Measurements from ENCODE around the gene PROK1.

The PROK1 gene

GRCh38 chr1:110441888-110442287, 9.1 kb upstream of the PROK1 start:
- H3K27me3 Mint-ChIP-seq: peaks cover 3% of the 10 kb centered on the region
- no peaks in the 10 kb centered on the region for H3K9me3 Mint-ChIP-seq
- no peak overlapping the region for H3K27ac Mint-ChIP-seq
- H3K36me3 Mint-ChIP-seq (ENCODE audit: low read depth): no peaks in the 10 kb centered on the region
- intact Hi-C loops (cut with micrococcal nuclease): no loop called here
- H3K4me1 Mint-ChIP-seq (ENCODE audit: low read depth): peaks cover 24% of the 10 kb centered on the region
- H3K4me3 Mint-ChIP-seq: no peak overlapping the region

GRCh38 chr1:110443451-110443850, 7.5 kb upstream of the PROK1 start:
- Mint-ChIP-seq H3K27ac (no peak overlapping the region), H3K27me3 (peaks cover 6% of the 10 kb centered on the region), H3K4me3 (no peak overlapping the region), H3K4me1 (ENCODE audit: low read depth) (peaks cover 18% of the 10 kb centered on the region), H3K9me3 (no peaks in the 10 kb centered on the region), H3K36me3 (ENCODE audit: low read depth) (no peaks in the 10 kb centered on the region)
- intact Hi-C loops (cut with micrococcal nuclease): no loop called here

- Mint-ChIP-seq H3K4me3 (no peak overlapping the region), H3K27me3 (peaks cover 7% of the 10 kb centered on the region), H3K4me1 (ENCODE audit: low read depth) (peaks cover 18% of the 10 kb centered on the region), H3K36me3 (ENCODE audit: low read depth) (no peaks in the 10 kb centered on the region), H3K27ac (no peak overlapping the region), H3K9me3 (no peaks in the 10 kb centered on the region)
- intact Hi-C loops (cut with micrococcal nuclease): no loop called here
Observed at GRCh38 chr1:110444561-110444960, 6.4 kb upstream of the PROK1 start.

- Mint-ChIP-seq H3K4me3 (no peak overlapping the region), H3K27ac (no peak overlapping the region), H3K9me3 (no peaks in the 10 kb centered on the region), H3K36me3 (ENCODE audit: low read depth) (no peaks in the 10 kb centered on the region), H3K4me1 (ENCODE audit: low read depth) (no peaks in the 10 kb centered on the region), H3K27me3 (peaks cover 14% of the 10 kb centered on the region)
- intact Hi-C loops (cut with micrococcal nuclease): no loop called here
Observed at GRCh38 chr1:110449661-110450651, 993 bp upstream of the PROK1 start.

GRCh38 chr1:110452330-110452729, 1.4 kb downstream of the PROK1 start:
- no peak overlapping the region for H3K4me3 Mint-ChIP-seq
- no peaks in the 10 kb centered on the region for H3K36me3 Mint-ChIP-seq (ENCODE audit: low read depth)
- intact Hi-C loops (cut with micrococcal nuclease): no loop called here
- H3K4me1 Mint-ChIP-seq (ENCODE audit: low read depth): no peaks in the 10 kb centered on the region
- peaks cover 14% of the 10 kb centered on the region for H3K27me3 Mint-ChIP-seq
- no peak overlapping the region for H3K27ac Mint-ChIP-seq
- H3K9me3 Mint-ChIP-seq: no peaks in the 10 kb centered on the region

GRCh38 chr1:110453829-110454228, 2.9 kb downstream of the PROK1 start:
- H3K27me3 Mint-ChIP-seq: peaks cover 11% of the 10 kb centered on the region
- no peaks in the 10 kb centered on the region for H3K4me1 Mint-ChIP-seq (ENCODE audit: low read depth)
- no peaks in the 10 kb centered on the region for H3K9me3 Mint-ChIP-seq
- H3K4me3 Mint-ChIP-seq: no peak overlapping the region
- intact Hi-C loops (cut with micrococcal nuclease): no loop called here
- no peaks in the 10 kb centered on the region for H3K36me3 Mint-ChIP-seq (ENCODE audit: low read depth)
- no peak overlapping the region for H3K27ac Mint-ChIP-seq

GRCh38 chr1:110454328-110454727, 3.4 kb downstream of the PROK1 start:
- Mint-ChIP-seq H3K27me3 (peaks cover 7% of the 10 kb centered on the region), H3K4me1 (ENCODE audit: low read depth) (no peaks in the 10 kb centered on the region), H3K36me3 (ENCODE audit: low read depth) (no peaks in the 10 kb centered on the region), H3K9me3 (no peaks in the 10 kb centered on the region), H3K27ac (no peak overlapping the region), H3K4me3 (no peak overlapping the region)
- intact Hi-C loops (cut with micrococcal nuclease): no loop called here

GRCh38 chr1:110455151-110455550, 4.2 kb downstream of the PROK1 start:
- intact Hi-C loops (cut with micrococcal nuclease): no loop called here
- H3K27ac Mint-ChIP-seq: no peak overlapping the region
- H3K36me3 Mint-ChIP-seq (ENCODE audit: low read depth): no peaks in the 10 kb centered on the region
- no peak overlapping the region for H3K4me3 Mint-ChIP-seq
- no peaks in the 10 kb centered on the region for H3K9me3 Mint-ChIP-seq
- peaks cover 7% of the 10 kb centered on the region for H3K27me3 Mint-ChIP-seq
- H3K4me1 Mint-ChIP-seq (ENCODE audit: low read depth): no peaks in the 10 kb centered on the region

GRCh38 chr1:110457206-110457605, 6.3 kb downstream of the PROK1 start:
- Mint-ChIP-seq H3K36me3 (ENCODE audit: low read depth) (no peaks in the 10 kb centered on the region), H3K9me3 (no peaks in the 10 kb centered on the region), H3K27me3 (no peaks in the 10 kb centered on the region), H3K4me3 (no peak overlapping the region), H3K27ac (no peak overlapping the region), H3K4me1 (ENCODE audit: low read depth) (no peaks in the 10 kb centered on the region)
- intact Hi-C loops (cut with micrococcal nuclease): no loop called here

GRCh38 chr1:110460253-110461220, 9.6 kb downstream of the PROK1 start:
- no peak overlapping the region for H3K4me3 Mint-ChIP-seq

GRCh38 chr1:110462093-110462492, 11.1 kb downstream of the PROK1 start:
- Mint-ChIP-seq H3K9me3 (no peaks in the 10 kb centered on the region), H3K4me1 (ENCODE audit: low read depth) (no peaks in the 10 kb centered on the region), H3K27me3 (no peaks in the 10 kb centered on the region)

More at GRCh38 chr1:110460253-110461220, 9.6 kb downstream of the PROK1 start:
- intact Hi-C loops (cut with micrococcal nuclease): loop anchor here (1.0 to 2.0 kb wide), 2 partner anchors 48 to 258 kb away; no protein-coding TSS in a partner anchor
- Mint-ChIP-seq H3K9me3 (no peaks in the 10 kb centered on the region), H3K36me3 (ENCODE audit: low read depth) (no peaks in the 10 kb centered on the region), H3K27me3 (no peaks in the 10 kb centered on the region), H3K4me1 (ENCODE audit: low read depth) (no peaks in the 10 kb centered on the region), H3K27ac (no peak overlapping the region)

GRCh38 chr1:110462964-110463363, 12.0 kb downstream of the PROK1 start:
- Mint-ChIP-seq H3K27me3 (no peaks in the 10 kb centered on the region), H3K4me1 (ENCODE audit: low read depth) (no peaks in the 10 kb centered on the region)
- intact Hi-C loops (cut with micrococcal nuclease): no loop called here

More at GRCh38 chr1:110462093-110462492, 11.1 kb downstream of the PROK1 start:
- no peak overlapping the region for H3K4me3 Mint-ChIP-seq
- no peak overlapping the region for H3K27ac Mint-ChIP-seq
- intact Hi-C loops (cut with micrococcal nuclease): no loop called here
- no peaks in the 10 kb centered on the region for H3K36me3 Mint-ChIP-seq (ENCODE audit: low read depth)

GRCh38 chr1:110463725-110464124, 12.8 kb downstream of the PROK1 start:
- Mint-ChIP-seq H3K9me3 (no peaks in the 10 kb centered on the region), H3K27me3 (no peaks in the 10 kb centered on the region), H3K4me1 (ENCODE audit: low read depth) (no peaks in the 10 kb centered on the region), H3K36me3 (ENCODE audit: low read depth) (no peaks in the 10 kb centered on the region), H3K27ac (no peak overlapping the region), H3K4me3 (no peak overlapping the region)
- intact Hi-C loops (cut with micrococcal nuclease): no loop called here

More at GRCh38 chr1:110462964-110463363, 12.0 kb downstream of the PROK1 start:
- Mint-ChIP-seq H3K4me3 (no peak overlapping the region), H3K9me3 (no peaks in the 10 kb centered on the region), H3K27ac (no peak overlapping the region), H3K36me3 (ENCODE audit: low read depth) (no peaks in the 10 kb centered on the region)

- H3K4me1 Mint-ChIP-seq (ENCODE audit: low read depth): no peaks in the 10 kb centered on the region
- H3K4me3 Mint-ChIP-seq: no peak overlapping the region
- intact Hi-C loops (cut with micrococcal nuclease): no loop called here
- H3K36me3 Mint-ChIP-seq (ENCODE audit: low read depth): no peaks in the 10 kb centered on the region
- no peaks in the 10 kb centered on the region for H3K9me3 Mint-ChIP-seq
- no peaks in the 10 kb centered on the region for H3K27me3 Mint-ChIP-seq
- H3K27ac Mint-ChIP-seq: no peak overlapping the region
Observed at GRCh38 chr1:110464340-110464739, 13.4 kb downstream of the PROK1 start.
